ENCODE measurements around the gene SLC41A3.

GRCh38 chr3:126034481-126035361, 49.2 kb downstream of the SLC41A3 start:
- TF ChIP-seq POLR2A (IDR thresholded peaks at IDR 0.05) (no peak), CTCF (IDR thresholded peaks at IDR 0.05) (no peak)
